CD14-positive monocyte (primary cell): ENCODE measurements around the gene BCR. TPM values are rescaled to one million over a fixed set of nuclear protein-coding genes. Genes with fewer than 3 reads are reported as not detected.

Experiments
- DNase-seq, 3 donors: peaks; one replicate each; pipeline ENCODE4 v3.0.0-alpha.2; 2011 to 2022
- H2AFZ ChIP-seq: 2 replicates; pipeline ENCODE4 v1.6.0; 2012; ENCODE audit warnings: mild to moderate bottlenecking, low read depth, low read length, inconsistent platforms; ENCODE audit not compliant: insufficient read depth, poor library complexity, severe bottlenecking
- H3K27ac ChIP-seq, 2 donors: 1 replicate in 1 of 2; 2 replicates in 1 of 2; pipeline ENCODE4 v1.5.1; 2012 to 2013; ENCODE audit warnings: low read length in 2 of 2, control low read depth in 1 of 2, inconsistent platforms in 1 of 2, low read depth in 1 of 2, mild to moderate bottlenecking in 1 of 2
- H3K27me3 ChIP-seq, 2 donors: one replicate each; pipeline versions ENCODE4 v1.6.0 to v1.6.1; 2011 to 2013; ENCODE audit warnings: low read length in 2 of 2; ENCODE audit not compliant: control insufficient read depth in 2 of 2, insufficient read depth in 2 of 2
- H3K36me3 ChIP-seq, 2 donors: replicated peaks in 1 of 2; 1 replicate in 1 of 2; 2 replicates in 1 of 2; pipeline versions ENCODE4 v1.5.1 to v1.6.1; 2012 to 2013; ENCODE audit warnings: low read length in 2 of 2, control low read depth in 1 of 2, inconsistent platforms in 1 of 2, mild to moderate bottlenecking in 1 of 2; ENCODE audit not compliant: insufficient read depth in 2 of 2, control insufficient read depth in 1 of 2
- H3K4me1 ChIP-seq, 2 donors: 1 replicate in 1 of 2; 2 replicates in 1 of 2; pipeline versions ENCODE4 v1.5.1 to v1.6.1; 2012 to 2013; ENCODE audit warnings: low read length in 2 of 2, control low read depth in 1 of 2, inconsistent platforms in 1 of 2, mild to moderate bottlenecking in 1 of 2, moderate library complexity in 1 of 2; ENCODE audit not compliant: insufficient read depth in 2 of 2, control insufficient read depth in 1 of 2
- H3K4me2 ChIP-seq: replicated peaks from 2 replicates; pipeline ENCODE3; 2012; ENCODE audit warnings: low read length, moderate library complexity, mild to moderate bottlenecking; ENCODE audit not compliant: poor library complexity, severe bottlenecking; ENCODE audit errors: extremely low read depth
- H3K4me3 ChIP-seq, 3 experiments: fragments of 200-600 bp in 1 of 3; sonication (generic) in 1 of 3; replicated peaks in 1 of 3; 1 replicate in 2 of 3; 2 replicates in 1 of 3; pipeline ENCODE4 v1.5.1; 2011 to 2013; ENCODE audit warnings: low read length in 3 of 3, mild to moderate bottlenecking in 3 of 3, control low read depth in 2 of 3, low read depth in 2 of 3, inconsistent platforms in 1 of 3, moderate library complexity in 1 of 3
- H3K79me2 ChIP-seq: 2 replicates; pipeline ENCODE4 v1.6.0; 2012; ENCODE audit warnings: mild to moderate bottlenecking, control low read depth, inconsistent platforms, low read length, moderate library complexity; ENCODE audit not compliant: insufficient read depth
- H3K9ac ChIP-seq: 2 replicates; pipeline ENCODE4 v1.6.0; 2017; ENCODE audit warnings: low read length, mild to moderate bottlenecking; ENCODE audit not compliant: insufficient read depth, poor library complexity, severe bottlenecking
- H3K9me3 ChIP-seq, 2 donors: replicated peaks in 1 of 2; 1 replicate in 1 of 2; 2 replicates in 1 of 2; pipeline versions ENCODE4 v1.5.1 to v1.6.1; 2012 to 2013; ENCODE audit warnings: low read length in 2 of 2, control low read depth in 1 of 2; ENCODE audit not compliant: control insufficient read depth in 1 of 2, insufficient read depth in 1 of 2
- H4K20me1 ChIP-seq: 2 replicates; pipeline ENCODE4 v1.6.0; 2012; ENCODE audit warnings: mild to moderate bottlenecking, low read length, control low read depth, moderate library complexity; ENCODE audit not compliant: insufficient read depth
- H3K27ac Mint-ChIP-seq, 7 donors: one replicate each; pipeline ENCODE4 v1.8.0; 2020; ENCODE audit warnings: mild to moderate bottlenecking in 7 of 7, mixed read lengths in 7 of 7, moderate library complexity in 6 of 7, inconsistent platforms in 2 of 7
- H3K27me3 Mint-ChIP-seq, 3 donors: one replicate each; pipeline ENCODE4 v1.8.0; 2021 to 2022; ENCODE audit warnings: low read depth in 3 of 3, mild to moderate bottlenecking in 3 of 3, mixed read lengths in 3 of 3, moderate library complexity in 3 of 3, inconsistent platforms in 1 of 3
- H3K36me3 Mint-ChIP-seq, 2 donors: one replicate each; pipeline ENCODE4 v1.8.0; 2020; ENCODE audit warnings: mixed read lengths in 2 of 2, inconsistent platforms in 1 of 2, mild to moderate bottlenecking in 1 of 2
- H3K4me1 Mint-ChIP-seq: one replicate; pipeline ENCODE4 v1.8.0; 2020; ENCODE audit warnings: mild to moderate bottlenecking, mixed read lengths
- H3K4me3 Mint-ChIP-seq, 2 donors: one replicate each; pipeline ENCODE4 v1.8.0; 2020; ENCODE audit warnings: mild to moderate bottlenecking in 2 of 2, mixed read lengths in 2 of 2, moderate library complexity in 1 of 2
- H3K9me3 Mint-ChIP-seq, 7 donors: one replicate each; pipeline ENCODE4 v1.8.0; 2020 to 2022; ENCODE audit warnings: mixed read lengths in 7 of 7, mild to moderate bottlenecking in 6 of 7, moderate library complexity in 6 of 7, inconsistent platforms in 2 of 7
- WGBS: methylation state at CpG from one replicate; pipeline ENCODE4 v1.1.5; 2013; ENCODE audit warnings: missing lambda C conversion rate; ENCODE audit not compliant: insufficient coverage; 5-methylcytosine and 5-hydroxymethylcytosine counted together
- intact Hi-C, 2 donors: fragments of 100-400 bp; cut with micrococcal nuclease; formaldehyde crosslinking; loops; one replicate each; pipeline versions ENCODE4 v1.15.0 to v1.15.1; 2023
- polyA plus RNA-seq, 3 donors: library from polyadenylated mRNA; depleted of rRNA in 1 of 3; unstranded in 2 of 3; stranded (reverse) in 1 of 3; fragments of 300-500 nt in 2 of 3; fragments of >200 nt in 1 of 3; fragmentation: Illumina TruSeq in 2 of 3; gene quantifications; 1 replicate in 2 of 3; 2 replicates in 1 of 3; pipeline ENCODE4 v1.2.3, GENCODE V29; 2012 to 2021
- TF ChIP-seq, protein P1 (sequence below): fragments of 200-600 bp; IDR thresholded peaks from one replicate; pipeline ENCODE4 v1.8.0; 2022; ENCODE audit warnings: antibody characterized with exemption, mild to moderate bottlenecking

Gene BCR
- polyA plus RNA-seq, 3 donors = 0.97 to 20.9 (median 0.97) TPM

DNA sequence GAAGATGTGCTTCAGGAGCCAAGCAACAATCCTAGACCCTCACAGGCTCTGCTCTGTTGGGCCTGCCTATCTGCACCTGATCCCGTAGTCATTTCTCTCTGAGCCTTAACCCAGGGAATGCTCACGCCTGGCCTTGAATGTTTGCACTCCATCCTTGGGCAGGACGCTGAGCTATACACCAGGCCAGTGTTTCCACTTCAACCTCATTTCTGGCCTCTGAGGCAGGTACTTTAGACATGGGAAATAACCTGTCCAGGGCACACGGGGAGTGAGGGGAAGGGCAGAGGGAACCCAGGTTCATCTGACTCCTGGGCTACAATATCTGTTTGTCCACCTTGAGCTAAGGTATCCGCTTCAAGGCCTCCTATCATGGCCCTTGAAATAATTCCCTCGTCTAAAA is 48.4 kb upstream of the BCR start:
- Histone ChIP-seq H3K4me3 (no peak overlapping the region), H3K9me3 (no peaks in the 10 kb centered on the region), H3K27me3 (no peaks in the 10 kb centered on the region), H4K20me1 (no peaks in the 10 kb centered on the region), H3K4me2 (no peak overlapping the region), H3K36me3 (no peaks in the 10 kb centered on the region), H3K79me2 (no peaks in the 10 kb centered on the region), H2AFZ (no peak overlapping the region), H3K27ac (no peak overlapping the region), H3K4me1 (no peaks in the 10 kb centered on the region), H3K9ac (no peak overlapping the region)
- Mint-ChIP-seq H3K4me1 (peaks cover 2% of the 10 kb centered on the region), H3K27ac (no peak overlapping the region), H3K27me3 (peaks cover 0 to 7% (median 6%) of the 10 kb centered on the region in 3 donors), H3K9me3 (no peaks in the 10 kb centered on the region), H3K4me3 (no peak overlapping the region), H3K36me3 (no peaks in the 10 kb centered on the region)
- WGBS = 92% methylated on average over 6 of the region's 6 CpGs
- TF ChIP-seq, protein P1, sequence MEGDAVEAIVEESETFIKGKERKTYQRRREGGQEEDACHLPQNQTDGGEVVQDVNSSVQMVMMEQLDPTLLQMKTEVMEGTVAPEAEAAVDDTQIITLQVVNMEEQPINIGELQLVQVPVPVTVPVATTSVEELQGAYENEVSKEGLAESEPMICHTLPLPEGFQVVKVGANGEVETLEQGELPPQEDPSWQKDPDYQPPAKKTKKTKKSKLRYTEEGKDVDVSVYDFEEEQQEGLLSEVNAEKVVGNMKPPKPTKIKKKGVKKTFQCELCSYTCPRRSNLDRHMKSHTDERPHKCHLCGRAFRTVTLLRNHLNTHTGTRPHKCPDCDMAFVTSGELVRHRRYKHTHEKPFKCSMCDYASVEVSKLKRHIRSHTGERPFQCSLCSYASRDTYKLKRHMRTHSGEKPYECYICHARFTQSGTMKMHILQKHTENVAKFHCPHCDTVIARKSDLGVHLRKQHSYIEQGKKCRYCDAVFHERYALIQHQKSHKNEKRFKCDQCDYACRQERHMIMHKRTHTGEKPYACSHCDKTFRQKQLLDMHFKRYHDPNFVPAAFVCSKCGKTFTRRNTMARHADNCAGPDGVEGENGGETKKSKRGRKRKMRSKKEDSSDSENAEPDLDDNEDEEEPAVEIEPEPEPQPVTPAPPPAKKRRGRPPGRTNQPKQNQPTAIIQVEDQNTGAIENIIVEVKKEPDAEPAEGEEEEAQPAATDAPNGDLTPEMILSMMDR = no peak
- intact Hi-C loops = no loop called here
- no peak for DNase-seq

DNA sequence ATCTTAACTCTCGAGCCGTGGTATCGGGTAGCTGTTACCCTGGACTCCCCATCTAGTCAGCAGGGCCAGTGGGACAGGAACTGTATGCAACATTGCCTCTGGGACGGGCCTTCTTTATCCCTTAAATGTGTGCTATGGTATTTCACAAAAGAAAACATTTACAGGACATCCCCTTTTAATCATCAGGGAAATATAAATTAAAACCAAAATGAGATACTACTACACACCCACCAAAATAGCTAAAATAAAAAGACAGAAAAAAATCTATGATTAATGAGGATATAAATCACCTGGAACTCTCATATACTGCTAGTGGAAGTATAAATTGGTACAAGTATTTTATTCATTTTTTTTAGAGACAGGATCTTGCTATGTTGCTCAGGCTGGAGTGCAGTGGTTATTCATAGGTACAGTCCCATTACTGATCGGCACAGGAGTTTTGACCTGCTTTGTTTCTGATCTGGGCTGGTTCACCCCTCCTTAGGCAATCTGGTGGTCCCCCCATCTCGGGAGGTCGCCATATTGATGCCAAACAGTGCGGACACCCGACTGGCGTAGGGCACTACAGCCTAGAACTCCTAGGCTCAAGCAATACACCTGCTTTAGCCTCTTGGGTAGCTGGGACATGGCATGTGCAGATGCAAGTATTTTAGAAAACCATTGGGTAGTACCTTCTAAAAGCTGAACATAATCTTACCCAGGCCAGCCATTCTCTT is 47.8 kb upstream of the BCR start:
- Histone ChIP-seq H3K36me3 (no peaks in the 10 kb centered on the region), H3K4me2 (no peak overlapping the region), H3K9me3 (no peaks in the 10 kb centered on the region), H3K4me3 (no peak overlapping the region), H3K4me1 (peaks cover 0 to 2% of the 10 kb centered on the region in 2 donors), H4K20me1 (no peaks in the 10 kb centered on the region), H3K27ac (no peak overlapping the region), H3K79me2 (no peaks in the 10 kb centered on the region), H2AFZ (no peak overlapping the region), H3K9ac (no peak overlapping the region), H3K27me3 (no peaks in the 10 kb centered on the region)
- TF ChIP-seq, protein P1 = no peak
- 96% methylated on average over 4 of the region's 10 CpGs for whole genome bisulfite sequencing
- H3K27me3 Mint-ChIP-seq = peaks cover 0 to 7% (median 6%) of the 10 kb centered on the region in 3 donors
- H3K27ac Mint-ChIP-seq = peak overlapping the region in 1 of 7 donors; percentile 27
- peaks cover 2% of the 10 kb centered on the region for H3K4me1 Mint-ChIP-seq
- H3K4me3 Mint-ChIP-seq = no peak overlapping the region
- no peaks in the 10 kb centered on the region for H3K9me3 Mint-ChIP-seq
- intact Hi-C loops = no loop called here
- no peaks in the 10 kb centered on the region for H3K36me3 Mint-ChIP-seq
- DNase-seq = no peak
